ENCODE measurements around the gene MSH5. TPM values are rescaled to one million over a fixed set of nuclear protein-coding genes. Genes with fewer than 3 reads are reported as not detected.

Gene MSH5
- total RNA-seq, 1 experiment from 2014 or later: 51.0 TPM

GRCh38 chr6:31752739-31753319 is 13.0 kb downstream of the MSH5 start:
- no peak for TF ChIP-seq CTCF (IDR thresholded peaks at IDR 0.05; ENCODE audit: insufficient read depth in 1 of 2, low read depth in 1 of 2, low read length in 1 of 2, severe bottlenecking in 1 of 2, unreplicated experiment in 1 of 2)

GRCh38 chr6:31758281-31758680 is 18.5 kb downstream of the MSH5 start:
- Mint-ChIP-seq H3K9me3 (ENCODE audit: unreplicated experiment) (no peaks in the 10 kb centered on the region), H3K36me3 (ENCODE audit: insufficient read depth, unreplicated experiment) (peaks cover 22% of the 10 kb centered on the region), H3K27me3 (ENCODE audit: insufficient read depth, unreplicated experiment) (no peaks in the 10 kb centered on the region), H3K4me1 (ENCODE audit: low read depth, unreplicated experiment) (peaks cover 3% of the 10 kb centered on the region), H3K27ac (ENCODE audit: unreplicated experiment) (peak overlapping the region; percentile 16), H3K4me3 (ENCODE audit: unreplicated experiment) (no peak overlapping the region)
- peaks cover 2% of the 10 kb centered on the region for H3K4me1 ChIP-seq
- no peaks in the 10 kb centered on the region for H3K9me3 ChIP-seq
- intact Hi-C loops (cut with micrococcal nuclease; ENCODE audit: unreplicated experiment): no loop called here
- no peaks in the 10 kb centered on the region for H3K27me3 ChIP-seq (replicated peaks; ENCODE audit: control insufficient read depth, insufficient read depth, low read length)
- CTCF ChIA-PET: no interaction called here
- no TSS peak for BruUV-seq (replicated peaks)
- POLR2A ChIA-PET: interaction anchor here (1.3 kb wide), 1 partner anchor 19 kb away, joined by 10 read pairs; the partner anchor contains the start of gene MSH5
- no peak for TF ChIP-seq CTCF (IDR thresholded peaks at IDR 0.05; ENCODE audit: insufficient read depth in 1 of 2, low read depth in 1 of 2, low read length in 1 of 2, severe bottlenecking in 1 of 2, unreplicated experiment in 1 of 2)
- H3K4me3 ChIP-seq (ENCODE audit: low read depth, low read length): no peak overlapping the region
- H3K36me3 ChIP-seq (ENCODE audit: control insufficient read depth, insufficient read depth, low read length): no peaks in the 10 kb centered on the region
- no peak for DNase-seq

More at GRCh38 chr6:31752739-31753319, 13.0 kb downstream of the MSH5 start:
- no TSS peak for BruUV-seq (replicated peaks)
- Mint-ChIP-seq H3K4me3 (ENCODE audit: unreplicated experiment) (no peak overlapping the region), H3K36me3 (ENCODE audit: insufficient read depth, unreplicated experiment) (peaks cover 6% of the 10 kb centered on the region), H3K27me3 (ENCODE audit: insufficient read depth, unreplicated experiment) (no peaks in the 10 kb centered on the region), H3K9me3 (ENCODE audit: unreplicated experiment) (no peaks in the 10 kb centered on the region), H3K27ac (ENCODE audit: unreplicated experiment) (no peak overlapping the region), H3K4me1 (ENCODE audit: low read depth, unreplicated experiment) (no peaks in the 10 kb centered on the region)
- intact Hi-C loops (cut with micrococcal nuclease; ENCODE audit: unreplicated experiment): no loop called here
- POLR2A ChIA-PET: interaction anchor here (0.6 to 1.5 kb wide), 3 partner anchors 12 to 219 kb away, joined by 5 to 13 read pairs (median 5); partner anchors contain the start of genes LY6G5B and MSH5
- H3K4me1 ChIP-seq: no peaks in the 10 kb centered on the region
- no peaks in the 10 kb centered on the region for H3K27me3 ChIP-seq (replicated peaks; ENCODE audit: control insufficient read depth, insufficient read depth, low read length)
- peaks cover 3% of the 10 kb centered on the region; the same call in 1 of the 2 replicates for H3K36me3 ChIP-seq (ENCODE audit: control insufficient read depth, insufficient read depth, low read length)
- no peak overlapping the region for H3K4me3 ChIP-seq (ENCODE audit: low read depth, low read length)
- H3K9me3 ChIP-seq: no peaks in the 10 kb centered on the region
- CTCF ChIA-PET: interaction anchor here (0.8 kb wide), 1 partner anchor 17 kb away, joined by 3 read pairs; no protein-coding TSS in a partner anchor
- DNase-seq: no peak

- ChIA-PET CTCF (interaction anchor here (1.4 kb wide), 1 partner anchor 9 kb away, joined by 3 read pairs; no protein-coding TSS in a partner anchor), POLR2A (no interaction called here)
- H3K4me3 ChIP-seq (ENCODE audit: low read depth, low read length): no peak overlapping the region
- intact Hi-C loops (cut with micrococcal nuclease; ENCODE audit: unreplicated experiment): no loop called here
- Mint-ChIP-seq H3K27me3 (ENCODE audit: insufficient read depth, unreplicated experiment) (no peaks in the 10 kb centered on the region), H3K36me3 (ENCODE audit: insufficient read depth, unreplicated experiment) (peaks cover 31% of the 10 kb centered on the region), H3K9me3 (ENCODE audit: unreplicated experiment) (no peaks in the 10 kb centered on the region), H3K4me3 (ENCODE audit: unreplicated experiment) (no peak overlapping the region), H3K27ac (ENCODE audit: unreplicated experiment) (no peak overlapping the region), H3K4me1 (ENCODE audit: low read depth, unreplicated experiment) (peaks cover 10% of the 10 kb centered on the region)
- no TSS peak for BruUV-seq (replicated peaks)
- no peak for DNase-seq
- TF ChIP-seq CTCF (IDR thresholded peaks at IDR 0.05; ENCODE audit: insufficient read depth in 1 of 2, low read depth in 1 of 2, low read length in 1 of 2, severe bottlenecking in 1 of 2, unreplicated experiment in 1 of 2): no peak
- 0 out of 2 replicates have a peak, but pooled peaks cover 1% of the 10 kb centered on the region for H3K36me3 ChIP-seq (ENCODE audit: control insufficient read depth, insufficient read depth, low read length)
- peaks cover 5% of the 10 kb centered on the region for H3K4me1 ChIP-seq
- H3K9me3 ChIP-seq: no peaks in the 10 kb centered on the region
- H3K27me3 ChIP-seq (replicated peaks; ENCODE audit: control insufficient read depth, insufficient read depth, low read length): no peaks in the 10 kb centered on the region
These were observed 21.0 kb downstream of the MSH5 start for GRCh38 chr6:31760790-31761189.

All from Caco-2 (cell line).